ENCODE data around the gene ITIH4. TPM values are rescaled to one million over a fixed set of nuclear protein-coding genes. Genes with fewer than 3 reads are reported as not detected.

Gene ITIH4
- total and polyA plus RNA-seq, 2 of the 13 experiments (the other 11 are each of a cell fraction or from before 2014, with no cell fraction given) = 2.7 to 5.3 TPM

GRCh38 chr3:52827866-52828376, 2.6 kb downstream of the ITIH4 start (continued):
- TF ChIP-seq ARID5B (CRISPR knock-in tag; IDR thresholded peaks at IDR 0.05) (peak; percentile 55), NFE2 (CRISPR knock-in tag; IDR thresholded peaks at IDR 0.05) (no peak), HOXA9 (CRISPR knock-in tag; IDR thresholded peaks at IDR 0.05; ENCODE audit: borderline replicate concordance) (no peak), ZNF678 (CRISPR knock-in tag; IDR thresholded peaks at IDR 0.05) (no peak), AKAP8 (CRISPR knock-in tag; IDR thresholded peaks at IDR 0.05) (no peak), SRSF4 (IDR thresholded peaks at IDR 0.05; ENCODE audit: low read depth, low read length, poor library complexity, severe bottlenecking) (no peak), POLR2A (IDR thresholded peaks at IDR 0.05; ENCODE audit: insufficient read depth in 1 of 2, low read depth in 2 of 2, low read length in 2 of 2) (peak in 1 of 2 experiments; percentile 47; a peak in 1 of 4 replicates), FOXP4 (CRISPR knock-in tag; IDR thresholded peaks at IDR 0.05) (peak; percentile 39; the same call in 1 of the 2 replicates), ZNF207 (IDR thresholded peaks at IDR 0.05; ENCODE audit: borderline replicate concordance) (no peak), NCOA2 (CRISPR knock-in tag; IDR thresholded peaks at IDR 0.05) (no peak), SNRNP70 (IDR thresholded peaks at IDR 0.05; ENCODE audit: low read depth, low read length) (no peak), THAP7 (CRISPR knock-in tag; IDR thresholded peaks at IDR 0.05) (no peak), HMGA1 (CRISPR knock-in tag; conservative IDR thresholded peaks at IDR 0.05) (no peak), ZNF766 (CRISPR knock-in tag; IDR thresholded peaks at IDR 0.05; ENCODE audit: borderline replicate concordance) (no peak), ZNF343 (CRISPR knock-in tag; IDR thresholded peaks at IDR 0.05) (no peak), CREB3 (CRISPR knock-in tag; IDR thresholded peaks at IDR 0.05) (no peak), SOX5 (CRISPR knock-in tag; IDR thresholded peaks at IDR 0.05; ENCODE audit: borderline replicate concordance) (0 out of 2 replicates have a peak, but pooled peaks have one; percentile 30), ZNF841 (CRISPR knock-in tag; IDR thresholded peaks at IDR 0.05; ENCODE audit: borderline replicate concordance) (no peak), NR1H2 (CRISPR knock-in tag; IDR thresholded peaks at IDR 0.05; ENCODE audit: borderline replicate concordance, low read depth) (no peak), DZIP1 (CRISPR knock-in tag; IDR thresholded peaks at IDR 0.05) (no peak)

Data from HepG2 (cell line).